Osteoblast (primary cell): ENCODE results near the gene CCDC85B. TPM values are rescaled to one million over a fixed set of nuclear protein-coding genes. Genes with fewer than 3 reads are reported as not detected.

Source experiments
- DNase-seq: peaks from one replicate; pipeline ENCODE4 v3.0.0; 2011; ENCODE audit warnings: low spot score, mixed read lengths; ENCODE audit not compliant: insufficient read length; ENCODE audit errors: missing footprints
- H2AFZ ChIP-seq: 2 replicates; pipeline ENCODE4 v1.6.0; 2011; ENCODE audit warnings: mild to moderate bottlenecking, low read length
- H3K27ac ChIP-seq: 2 replicates; pipeline ENCODE4 v1.5.1; 2011; ENCODE audit warnings: mild to moderate bottlenecking, low read depth, low read length, moderate library complexity
- H3K27me3 ChIP-seq: 2 replicates; pipeline ENCODE4 v1.6.0; 2012; ENCODE audit warnings: mild to moderate bottlenecking, control low read depth, inconsistent platforms, low read length, moderate library complexity; ENCODE audit not compliant: insufficient read depth
- H3K36me3 ChIP-seq: 2 replicates; pipeline ENCODE4 v1.5.1; 2011; ENCODE audit warnings: mild to moderate bottlenecking, low read length, control low read depth, moderate library complexity; ENCODE audit not compliant: insufficient read depth
- H3K4me1 ChIP-seq: 2 replicates; pipeline ENCODE4 v1.5.1; 2011; ENCODE audit warnings: mild to moderate bottlenecking, low read length, control low read depth, moderate library complexity; ENCODE audit not compliant: insufficient read depth
- H3K4me2 ChIP-seq: 2 replicates; pipeline ENCODE4 v1.6.0; 2011; ENCODE audit warnings: mild to moderate bottlenecking, low read length; ENCODE audit not compliant: insufficient read depth
- H3K4me3 ChIP-seq: fragments of 200-600 bp; sonication (generic); 3 replicates; pipeline ENCODE4 v1.5.1; 2012; ENCODE audit warnings: mild to moderate bottlenecking, low read length, inconsistent platforms; ENCODE audit not compliant: insufficient read depth
- H3K79me2 ChIP-seq: 2 replicates; pipeline ENCODE4 v1.6.0; 2012; ENCODE audit warnings: mild to moderate bottlenecking, low read length, control low read depth, inconsistent platforms; ENCODE audit not compliant: insufficient read depth
- H3K9me3 ChIP-seq: 2 replicates; pipeline ENCODE4 v1.5.1; 2011; ENCODE audit warnings: low read depth, low read length, control low read depth
- H4K20me1 ChIP-seq: 2 replicates; pipeline ENCODE4 v1.6.0; 2012; ENCODE audit warnings: mild to moderate bottlenecking, low read length, control low read depth; ENCODE audit not compliant: insufficient read depth
- CTCF ChIP-seq: IDR thresholded peaks from 2 replicates; pipeline ENCODE4 v1.5.1; 2011; ENCODE audit warnings: mild to moderate bottlenecking, low read depth, low read length, moderate library complexity; ENCODE audit errors: extremely low read depth
- total RNA-seq: library from RNA; depleted of rRNA; stranded (reverse); fragments of >200 nt; gene quantifications from 2 replicates; pipeline ENCODE4 v1.2.3, GENCODE V29; 2012

CCDC85B gene
- total RNA-seq, 1 donor, result 47.0 TPM

GRCh38 chr11:65915821-65916251 is 25.4 kb downstream of the CCDC85B start:
- DNase-seq, result peak; percentile 99
- no peaks in the 10 kb centered on the region for H3K27me3 ChIP-seq
- H3K4me2 ChIP-seq, result peak overlapping the region; percentile 82
- H3K27ac ChIP-seq, result peak overlapping the region; percentile 95
- peaks cover 10% of the 10 kb centered on the region for H3K36me3 ChIP-seq
- TF ChIP-seq CTCF, result no peak
- H3K79me2 ChIP-seq, result peaks cover 53% of the 10 kb centered on the region
- no peaks in the 10 kb centered on the region for H4K20me1 ChIP-seq
- H3K4me3 ChIP-seq, result peak overlapping the region; percentile 37
- H3K4me1 ChIP-seq, result peaks cover 80% of the 10 kb centered on the region
- no peak overlapping the region for H2AFZ ChIP-seq
- no peaks in the 10 kb centered on the region for H3K9me3 ChIP-seq

- peaks cover 80% of the 10 kb centered on the region for H3K4me1 ChIP-seq
- no peaks in the 10 kb centered on the region for H3K27me3 ChIP-seq
- peak overlapping the region; percentile 95 for H3K27ac ChIP-seq
- peak; percentile 50 for DNase-seq
- peak overlapping the region; percentile 37 for H3K4me3 ChIP-seq
- peaks cover 15% of the 10 kb centered on the region for H3K36me3 ChIP-seq
- peaks cover 59% of the 10 kb centered on the region for H3K79me2 ChIP-seq
- peak overlapping the region; percentile 82 for H3K4me2 ChIP-seq
- H3K9me3 ChIP-seq, result no peaks in the 10 kb centered on the region
- H2AFZ ChIP-seq, result no peak overlapping the region
- H4K20me1 ChIP-seq, result no peaks in the 10 kb centered on the region
- no peak for TF ChIP-seq CTCF
Observed at GRCh38 chr11:65916391-65916790, 25.9 kb downstream of the CCDC85B start.

DNA sequence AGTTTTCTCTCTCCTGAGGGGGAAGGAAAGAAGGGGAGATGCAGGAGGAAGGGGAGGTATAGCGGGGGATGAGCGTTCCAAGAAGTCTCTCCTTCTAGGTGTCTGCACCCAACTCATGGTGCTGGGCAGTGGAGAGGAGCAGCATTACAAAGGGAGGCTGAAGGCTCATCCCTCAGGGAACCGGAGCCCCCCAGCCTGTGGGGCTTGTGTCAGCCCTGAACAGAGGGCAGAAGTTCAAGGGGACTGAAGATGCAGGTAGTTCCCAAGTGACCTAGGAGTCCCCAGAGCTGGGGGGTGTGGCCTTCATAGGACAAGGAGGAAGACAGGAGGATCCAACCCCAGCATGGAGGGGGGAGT is 26.6 kb downstream of the CCDC85B start:
- DNase-seq, result peak; percentile 54
- peaks cover 18% of the 10 kb centered on the region for H3K36me3 ChIP-seq
- no peak for TF ChIP-seq CTCF
- H4K20me1 ChIP-seq, result no peaks in the 10 kb centered on the region
- peak overlapping the region; percentile 95 for H3K27ac ChIP-seq
- H3K9me3 ChIP-seq, result no peaks in the 10 kb centered on the region
- H2AFZ ChIP-seq, result no peak overlapping the region
- peaks cover 74% of the 10 kb centered on the region for H3K4me1 ChIP-seq
- peaks cover 63% of the 10 kb centered on the region for H3K79me2 ChIP-seq
- no peaks in the 10 kb centered on the region for H3K27me3 ChIP-seq
- peak overlapping the region; percentile 82 for H3K4me2 ChIP-seq
- peak overlapping the region; percentile 88 for H3K4me3 ChIP-seq

GRCh38 chr11:65917434-65918210 is 27.1 kb downstream of the CCDC85B start:
- peak; percentile 69 for DNase-seq
- peak overlapping the region; percentile 82 for H3K4me2 ChIP-seq
- no peaks in the 10 kb centered on the region for H3K27me3 ChIP-seq
- peaks cover 66% of the 10 kb centered on the region for H3K79me2 ChIP-seq
- no peaks in the 10 kb centered on the region for H3K9me3 ChIP-seq
- peaks cover 24% of the 10 kb centered on the region for H3K36me3 ChIP-seq
- peak overlapping the region; percentile 95 for H3K27ac ChIP-seq
- peak overlapping the region; percentile 88 for H3K4me3 ChIP-seq
- no peak overlapping the region for H2AFZ ChIP-seq
- peaks cover 2% of the 10 kb centered on the region for H4K20me1 ChIP-seq
- H3K4me1 ChIP-seq, result peaks cover 68% of the 10 kb centered on the region
- no peak for TF ChIP-seq CTCF
